GM19324 (cell line): Measurements from ENCODE around the gene CRNKL1.

Source experiments
- ATAC-seq: cut with Tn5 transposase; IDR thresholded peaks from one replicate; pipeline ENCODE4 v1.9.1; 2021; ENCODE audit warnings: mild to moderate bottlenecking, moderate library complexity; ENCODE audit not compliant: unreplicated experiment, low FRiP score

Gene CRNKL1

DNA sequence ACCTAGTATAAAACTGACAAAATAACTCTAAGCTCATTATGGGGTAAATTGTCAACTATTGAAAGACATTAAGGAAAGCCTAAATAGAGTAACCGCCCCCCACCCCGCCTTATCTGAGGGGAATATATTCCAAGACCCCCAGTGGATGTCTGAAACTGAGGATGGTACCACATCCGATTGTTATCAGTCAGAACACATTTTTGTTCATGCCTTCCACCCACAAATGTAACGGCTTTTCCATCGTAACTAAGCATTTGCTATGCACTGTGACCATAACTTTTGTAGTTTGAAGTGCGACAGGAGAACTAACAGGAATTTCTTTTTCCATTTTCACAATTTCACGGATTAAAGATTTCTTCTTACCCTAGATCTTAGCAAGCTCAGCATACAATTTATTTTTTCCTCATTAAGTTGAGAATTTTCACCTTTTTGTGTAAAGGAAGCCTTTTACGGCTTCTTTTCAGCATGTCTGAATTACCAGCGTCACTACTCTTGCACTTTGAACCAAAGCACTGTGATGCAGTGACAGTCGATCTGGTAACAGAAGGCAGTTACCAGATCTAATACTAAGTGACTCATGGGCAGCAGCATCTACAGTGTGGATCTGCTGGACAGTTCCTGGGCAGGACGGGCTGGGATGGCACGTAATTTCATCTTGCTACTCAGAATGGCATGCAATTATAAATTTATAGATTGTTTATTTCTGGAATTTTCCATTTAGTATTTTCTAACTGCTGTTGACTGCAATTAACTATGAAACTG, 11.9 kb upstream of the CRNKL1 start:
- no peak for ATAC-seq

DNA sequence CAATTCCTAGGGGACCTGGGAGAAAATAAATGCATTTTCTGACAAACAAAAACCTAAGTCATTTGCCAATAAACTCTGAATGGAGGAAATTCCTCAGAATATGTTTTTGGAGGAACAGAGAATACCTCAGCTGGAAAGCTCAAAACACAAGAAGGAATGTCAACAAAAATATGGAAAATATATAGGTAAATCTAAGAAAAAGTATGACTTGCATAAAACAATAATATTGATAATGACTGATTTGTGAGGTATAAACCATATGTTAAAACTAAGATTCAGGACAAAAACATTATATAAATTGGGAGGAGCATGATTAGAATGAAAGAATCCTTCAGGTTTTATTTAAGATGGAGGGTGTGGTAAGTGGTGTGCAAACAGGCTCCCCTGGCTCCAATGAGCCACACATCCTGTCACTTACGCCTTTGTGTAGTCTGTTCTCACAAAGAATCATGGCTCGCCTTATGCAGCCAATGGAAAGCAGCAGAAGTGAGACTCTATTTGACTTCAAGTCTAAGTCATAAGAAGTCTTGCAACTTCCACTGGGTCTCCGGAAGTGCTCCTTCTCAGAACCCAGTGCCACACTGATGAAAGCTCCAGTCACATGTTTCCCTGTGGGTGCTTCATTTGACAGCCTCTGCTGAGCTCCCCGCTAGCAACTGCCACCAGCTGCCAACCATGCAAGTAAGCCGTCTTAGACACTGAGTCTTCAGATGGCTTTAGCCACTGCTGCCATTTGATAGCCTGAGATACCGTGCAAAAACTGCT, 8.2 kb upstream of the CRNKL1 start:
- ATAC-seq = no peak

DNA sequence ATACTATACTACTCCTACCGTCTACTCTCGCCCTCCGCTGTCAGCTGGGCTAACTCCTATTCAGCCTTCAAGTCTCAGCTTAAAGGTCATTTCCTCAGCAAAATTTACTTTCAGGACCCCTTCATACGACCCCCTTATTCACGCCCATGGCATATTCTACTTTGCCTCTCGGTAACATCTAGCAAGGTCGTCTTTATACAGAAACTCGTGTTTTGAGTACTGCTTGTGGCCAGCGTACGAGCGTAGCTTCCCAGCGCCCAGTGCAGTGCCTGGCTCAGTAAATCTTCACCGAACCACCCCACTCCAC, 546 bp downstream of the CRNKL1 start:
- no peak for ATAC-seq

DNA sequence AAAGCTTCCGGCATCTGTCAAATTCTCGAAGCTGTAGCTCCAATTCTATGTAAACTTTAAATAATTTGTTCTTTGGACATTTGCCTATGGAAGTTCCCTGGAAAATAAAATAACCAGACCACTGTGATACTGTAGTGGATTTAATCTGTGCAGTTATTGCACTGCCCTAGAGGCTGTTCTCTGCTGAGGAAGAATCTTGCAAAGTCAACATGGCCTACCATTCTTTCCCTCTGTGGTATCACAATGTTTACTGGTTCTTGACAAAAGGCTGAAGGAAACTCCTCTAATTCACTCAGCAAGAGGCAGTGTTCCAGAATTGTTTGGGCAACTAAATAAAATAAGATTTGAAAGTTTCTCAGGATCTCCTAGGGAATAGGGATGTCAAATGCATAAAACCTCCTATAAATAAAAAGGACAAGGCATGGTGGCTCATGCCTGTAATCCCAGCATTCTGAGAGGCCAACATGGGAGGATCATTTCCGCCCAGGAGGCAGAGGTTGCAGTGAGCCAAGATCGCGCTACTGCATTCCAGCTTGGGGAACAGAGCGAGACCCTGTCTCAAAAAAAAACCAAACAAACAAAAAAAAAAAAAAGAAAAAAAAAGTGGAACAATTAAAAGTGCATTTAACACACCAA, 12.4 kb downstream of the CRNKL1 start:
- ATAC-seq = no peak

DNA sequence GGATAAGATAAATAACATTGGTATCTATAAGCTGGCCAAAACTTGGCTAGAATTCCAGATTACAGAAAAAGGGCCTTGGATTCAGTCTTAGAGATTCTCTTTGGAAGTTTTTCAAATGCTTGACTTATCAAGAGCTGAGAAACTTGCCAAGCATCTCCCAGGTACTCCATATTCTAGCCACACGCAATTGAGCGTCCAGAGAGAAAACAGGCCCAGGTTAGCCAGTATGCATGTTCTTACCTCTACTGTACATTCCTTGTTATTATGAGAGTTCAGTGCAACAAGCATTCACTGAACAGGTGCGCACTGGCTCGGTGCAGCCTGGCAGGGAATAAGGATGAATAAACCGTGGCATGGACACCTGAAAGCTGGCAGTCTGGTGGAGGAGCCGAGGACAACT, 13.7 kb downstream of the CRNKL1 start:
- ATAC-seq = no peak

DNA sequence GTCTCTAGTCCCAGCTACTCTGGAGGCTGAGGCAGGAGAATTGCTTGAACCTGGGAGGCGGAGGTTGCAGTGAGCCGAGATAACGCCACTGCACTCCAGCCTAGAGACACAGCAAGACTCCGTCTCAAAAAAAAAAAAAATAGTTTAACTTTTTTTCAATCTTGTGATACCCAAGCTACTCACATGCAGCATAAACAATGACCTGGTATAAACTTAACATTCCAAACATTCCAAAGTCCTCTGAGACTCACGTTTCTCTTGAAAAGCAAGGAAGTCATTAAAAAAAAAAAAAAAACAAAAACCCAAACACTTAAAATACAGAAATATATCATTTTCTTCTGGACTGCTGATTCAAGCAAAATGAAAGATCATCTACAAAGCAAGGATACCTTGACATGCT, 14.3 kb downstream of the CRNKL1 start:
- no peak for ATAC-seq

DNA sequence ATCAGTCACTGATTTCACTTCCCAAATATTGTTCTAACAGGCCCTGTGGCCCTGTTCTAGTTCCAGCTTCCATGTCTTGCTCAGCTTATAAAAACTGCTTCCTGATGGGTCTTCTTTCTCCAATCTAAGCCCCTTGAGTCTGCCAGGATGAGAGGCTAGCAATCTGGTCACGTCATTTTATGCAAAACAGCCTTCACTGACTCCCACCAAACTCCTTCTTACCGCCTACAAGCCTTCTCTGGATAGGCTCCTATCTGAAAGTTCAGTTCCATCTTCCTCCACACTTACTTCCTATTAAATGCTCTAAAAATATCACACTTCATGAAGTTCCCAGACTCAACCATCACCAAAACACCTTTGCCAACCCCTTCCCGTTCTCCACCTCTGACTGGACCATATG, 15.5 kb downstream of the CRNKL1 start:
- no peak for ATAC-seq

DNA sequence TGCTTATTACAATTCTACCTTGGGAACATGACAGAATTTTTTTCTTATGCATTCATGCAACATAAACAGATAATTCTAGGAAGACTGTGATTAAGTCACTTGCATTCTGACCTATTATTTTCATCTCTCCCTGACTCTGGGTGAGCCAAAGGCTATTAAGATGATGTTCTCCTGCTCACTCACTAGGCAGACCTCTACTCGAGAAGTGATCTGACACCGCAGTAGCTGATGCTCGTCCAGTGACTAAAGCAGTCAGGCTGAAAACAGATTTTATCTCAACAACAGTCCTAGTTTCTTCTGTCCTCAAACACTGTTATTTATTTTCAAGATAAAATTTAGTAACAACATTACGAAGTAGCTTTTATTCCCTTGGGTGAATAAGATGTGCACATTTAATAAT, 17.8 kb downstream of the CRNKL1 start:
- no peak for ATAC-seq

DNA sequence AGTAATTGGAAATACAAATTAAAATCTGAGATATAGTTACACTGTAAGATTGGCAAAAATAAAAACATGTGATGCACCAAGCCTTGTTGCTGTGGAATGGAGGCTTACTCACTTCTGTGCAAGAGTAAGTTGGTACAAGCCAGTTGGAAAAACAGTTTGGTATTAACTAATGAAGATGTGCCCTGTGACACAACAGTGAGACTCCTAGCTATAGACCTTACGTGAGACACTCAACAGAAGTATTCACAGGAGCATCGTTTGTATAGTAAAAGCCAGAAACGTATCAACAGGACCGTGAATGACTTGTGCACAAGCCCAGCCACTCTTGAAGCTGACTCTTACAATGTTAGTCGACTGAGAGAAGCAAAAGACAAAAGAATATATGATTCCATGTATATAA, 20.5 kb downstream of the CRNKL1 start:
- ATAC-seq = no peak

DNA sequence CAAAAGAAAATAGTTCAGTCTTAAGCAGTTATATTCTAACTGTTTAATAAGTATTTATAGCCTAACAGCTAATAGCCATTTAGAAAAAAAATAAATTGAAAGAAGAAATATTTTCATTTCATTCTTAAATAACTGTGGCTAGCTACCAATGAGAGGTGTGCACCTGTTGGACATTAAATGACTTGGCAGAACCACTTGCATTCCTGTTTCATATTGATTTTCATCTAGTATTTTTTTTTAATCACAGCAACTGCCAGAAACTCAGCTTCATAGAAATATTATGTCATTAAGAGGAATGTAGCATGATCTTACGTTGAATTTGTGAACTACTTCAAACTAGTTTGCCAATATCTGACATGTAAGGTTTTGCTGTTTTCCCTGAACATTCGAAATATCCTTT, 25.0 kb downstream of the CRNKL1 start:
- ATAC-seq = no peak

DNA sequence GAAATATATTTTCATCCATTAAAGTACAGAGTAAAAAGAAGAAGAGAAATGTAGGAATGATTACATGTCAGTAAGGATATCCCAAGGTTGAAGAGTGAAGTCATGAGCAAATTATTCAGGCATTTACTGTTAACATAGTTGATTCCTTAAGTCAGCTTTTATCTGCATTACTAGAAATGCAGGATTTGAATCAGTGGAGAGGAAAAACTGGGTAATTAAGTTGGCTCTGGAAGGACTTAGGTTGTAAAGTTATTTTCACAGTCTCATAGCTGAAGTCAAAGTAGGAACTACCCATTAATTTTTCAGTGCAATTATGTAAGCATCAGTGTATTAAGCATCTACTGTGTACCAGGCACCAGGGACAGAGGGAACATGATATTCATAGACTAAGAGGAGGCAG, 27.3 kb downstream of the CRNKL1 start:
- no peak for ATAC-seq

DNA sequence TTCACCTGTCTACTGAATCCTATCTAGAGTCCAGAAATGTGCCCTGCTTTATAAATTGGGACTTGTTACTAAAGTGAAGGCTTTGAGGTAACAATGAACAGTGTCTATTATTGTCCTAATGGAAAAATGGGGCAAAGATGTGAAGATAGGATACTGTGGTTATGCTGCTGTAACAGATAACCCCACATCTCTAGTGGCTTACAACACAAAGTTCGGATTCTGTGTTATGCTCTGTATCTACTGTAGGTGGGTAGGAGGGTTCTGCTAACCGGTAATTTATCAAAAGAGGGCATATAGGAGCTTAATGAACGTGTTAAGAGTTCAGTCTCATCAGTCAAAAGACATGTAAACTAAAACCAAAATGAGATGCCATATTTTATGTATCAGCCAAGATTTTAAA, 28.9 kb downstream of the CRNKL1 start:
- ATAC-seq = no peak

DNA sequence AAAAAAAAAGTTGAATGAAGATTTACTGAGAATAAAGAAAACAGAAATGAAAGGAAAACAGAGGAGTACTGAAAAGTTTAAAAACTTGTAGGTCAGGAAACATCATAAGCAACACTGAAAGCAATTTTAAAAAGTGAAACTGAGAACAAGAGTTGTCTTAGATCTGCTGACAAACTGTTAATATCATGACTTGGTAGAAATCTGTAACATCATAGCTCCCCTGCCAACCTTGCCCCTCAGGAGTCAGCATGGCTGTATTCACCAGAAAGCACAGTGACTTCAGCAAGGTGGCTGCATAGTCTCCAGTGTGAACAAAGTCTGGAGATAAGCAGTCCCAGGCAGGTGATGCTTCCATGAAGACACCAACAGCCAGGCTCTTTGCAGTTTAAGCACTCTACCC, 29.8 kb downstream of the CRNKL1 start:
- ATAC-seq = peak; percentile 41

DNA sequence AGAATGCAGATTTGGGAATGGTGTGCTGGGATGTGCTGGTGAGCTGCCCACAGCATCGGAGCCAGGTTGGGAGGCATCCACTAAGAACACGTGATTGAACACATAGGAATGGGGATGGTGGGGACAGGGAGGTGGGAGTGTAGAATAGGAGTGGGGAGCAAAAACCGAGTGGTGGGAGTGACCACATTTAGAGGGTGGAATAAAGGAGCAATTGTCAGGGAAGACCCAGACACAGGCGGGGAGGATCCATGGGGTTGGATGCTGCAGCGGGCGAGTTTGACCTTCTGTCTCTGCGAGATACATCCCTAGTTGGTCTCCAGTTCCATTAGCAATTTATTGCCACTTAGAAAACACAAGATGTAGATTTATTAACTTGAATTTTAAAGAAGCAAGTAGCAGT, 30.4 kb downstream of the CRNKL1 start:
- no peak for ATAC-seq

DNA sequence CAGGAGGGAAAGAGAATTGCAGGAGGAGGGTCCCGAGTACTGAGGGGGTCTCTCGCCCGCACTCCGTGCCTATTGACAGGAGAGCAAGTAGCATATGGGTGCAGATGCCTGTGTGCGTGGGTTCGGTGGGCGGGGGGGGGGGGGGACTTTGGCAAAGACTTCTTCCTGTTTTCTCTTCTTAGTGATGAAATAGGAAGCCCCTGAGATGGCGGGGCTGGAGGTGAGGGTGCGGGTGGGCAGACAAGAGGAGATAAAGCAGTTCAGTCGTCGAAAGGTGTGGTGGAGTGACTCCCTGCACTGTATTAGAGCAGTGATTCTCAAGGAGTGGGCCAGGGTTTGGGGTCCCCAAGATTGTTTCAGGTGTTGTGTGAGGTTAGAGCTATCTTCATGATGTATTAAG, 31.4 kb downstream of the CRNKL1 start:
- ATAC-seq = no peak

DNA sequence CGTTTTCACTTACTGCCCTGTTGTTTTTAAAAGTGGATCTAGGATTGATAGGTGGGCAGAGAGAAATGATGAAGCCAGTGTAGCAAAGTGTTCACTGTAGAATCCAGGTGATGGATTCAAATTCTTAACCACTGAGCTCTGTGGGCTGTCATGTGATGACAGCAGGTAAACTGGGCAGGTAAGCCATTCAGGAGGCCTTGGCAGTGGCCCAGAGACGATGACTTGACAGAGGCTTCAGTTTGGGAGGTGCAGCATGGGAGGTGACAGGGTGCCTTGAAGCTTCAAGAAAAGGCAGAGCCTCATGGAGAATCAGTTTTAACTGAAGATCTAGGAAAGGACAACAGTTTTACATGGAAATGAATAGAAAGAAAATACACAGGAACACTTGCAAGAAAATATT, 33.1 kb downstream of the CRNKL1 start:
- ATAC-seq = no peak

DNA sequence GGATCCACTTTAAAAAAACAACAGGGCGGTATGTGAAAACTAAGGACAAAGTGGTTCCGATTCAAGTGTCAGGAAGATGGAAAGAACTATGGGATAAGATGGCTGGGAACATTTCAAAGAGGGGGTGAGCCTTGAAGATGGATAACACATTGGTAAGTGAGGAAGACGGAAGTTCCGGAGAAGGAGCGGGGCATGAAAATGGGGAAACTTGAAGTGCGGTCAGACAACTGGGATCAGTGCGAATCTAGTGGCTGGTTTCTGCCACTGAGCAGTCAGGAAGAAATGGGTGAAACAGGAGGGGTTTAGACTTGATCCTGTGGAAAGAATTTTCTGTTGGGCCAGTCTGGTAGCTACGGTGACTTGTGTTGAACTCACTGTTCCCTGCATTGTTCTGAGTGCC, 33.9 kb downstream of the CRNKL1 start:
- no peak for ATAC-seq

DNA sequence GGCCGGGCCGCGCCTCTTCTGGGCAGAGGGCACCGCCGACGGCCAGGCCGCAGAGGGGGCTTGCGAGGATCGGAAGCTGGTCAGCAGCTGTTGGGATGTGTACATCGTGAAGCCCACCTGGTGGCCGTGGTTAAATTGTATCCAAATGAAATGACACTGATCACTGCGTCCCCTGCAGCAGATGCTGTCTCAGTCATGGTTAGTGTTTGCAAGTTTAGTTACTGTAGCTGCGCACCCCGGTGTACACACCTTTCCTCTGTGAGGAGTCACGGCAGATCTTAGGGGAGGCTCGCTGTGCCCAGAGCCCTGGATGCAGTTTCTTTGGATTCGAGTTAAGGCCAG, 34.5 kb downstream of the CRNKL1 start:
- no peak for ATAC-seq

DNA sequence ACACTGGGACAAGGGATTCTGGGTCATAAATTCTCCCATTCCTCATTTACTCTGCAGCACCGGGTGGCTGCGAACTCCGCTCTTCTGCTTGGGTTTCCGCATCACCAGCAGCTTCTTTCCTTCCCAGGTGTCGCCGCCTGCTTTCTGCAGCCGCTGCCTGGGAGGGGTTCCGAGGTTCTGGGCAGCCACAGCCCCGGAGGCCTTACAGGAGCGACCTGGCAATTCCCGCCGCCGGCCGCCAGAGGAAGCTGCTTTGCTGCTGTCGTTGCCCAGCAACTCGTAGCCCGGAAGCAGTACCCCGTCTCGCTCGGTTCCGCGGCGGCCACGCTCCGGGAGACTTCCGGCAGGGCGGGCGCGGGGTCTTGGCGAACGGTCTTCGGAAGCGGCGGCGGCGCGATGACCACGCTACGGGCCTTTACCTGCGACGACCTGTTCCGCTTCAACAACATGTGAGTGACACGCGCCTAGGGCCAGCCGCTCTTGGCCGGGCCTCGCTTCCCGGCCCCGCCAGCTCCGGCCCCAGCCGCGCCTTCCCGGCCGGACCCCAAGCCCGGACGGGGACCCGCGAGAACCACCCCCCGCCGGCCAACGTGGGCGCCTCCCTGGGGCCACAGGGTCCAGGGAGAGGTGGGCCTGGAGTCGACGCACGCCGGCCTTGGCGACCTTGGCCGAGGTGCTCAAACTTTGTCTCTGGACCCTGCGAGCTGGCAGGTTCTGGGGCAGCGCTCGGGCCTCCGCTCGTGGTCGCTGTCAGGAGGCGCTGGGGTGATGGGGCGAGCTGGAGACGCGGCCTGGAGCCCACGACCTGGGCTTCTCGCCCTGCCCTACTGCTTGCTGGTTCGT, 35.0 kb downstream of the CRNKL1 start, which contains the start of gene NAA20:
TSS of gene NAA20 (plus strand) at position 362 of the 843 bp plus-strand sequence. CDS start at position 397, 35 bp downstream.
- peak; percentile 99 for ATAC-seq

DNA sequence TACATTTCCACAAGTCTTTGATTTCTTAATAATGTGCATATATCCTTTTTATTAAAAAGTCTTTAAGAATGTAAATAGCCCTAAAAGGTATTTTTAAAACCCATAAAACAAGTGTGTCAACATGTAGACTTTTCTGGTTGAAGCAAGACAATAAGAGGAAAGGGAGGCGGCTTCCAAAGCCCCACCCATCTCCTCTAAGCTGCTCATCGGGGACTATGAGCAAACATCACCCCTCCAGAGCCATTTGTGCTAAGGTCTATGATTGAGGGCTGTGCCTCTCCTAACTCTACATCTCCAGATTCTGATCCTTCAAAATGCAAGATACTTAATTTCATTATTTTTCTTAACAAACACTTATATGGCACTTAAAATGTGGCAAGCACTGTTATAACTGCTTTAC, 37.6 kb downstream of the CRNKL1 start:
- ATAC-seq = no peak

DNA sequence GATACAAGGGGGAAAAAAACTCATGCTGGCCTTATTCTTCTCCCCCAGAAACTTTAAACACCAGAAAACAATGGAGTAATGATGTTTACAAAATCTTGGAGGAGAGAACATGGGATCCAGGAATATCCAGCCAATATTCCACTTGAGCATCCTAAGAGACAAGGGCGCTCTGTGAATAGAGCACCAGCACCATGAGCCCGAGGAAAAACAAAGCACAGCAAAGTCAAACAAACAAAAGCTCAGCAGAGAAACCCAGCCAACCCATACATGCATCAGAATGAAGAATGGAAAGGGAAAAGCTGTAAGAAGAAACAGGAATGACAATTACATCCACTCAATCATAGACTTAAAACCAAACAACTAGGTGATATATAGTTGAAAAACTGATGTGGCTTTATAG, 39.7 kb downstream of the CRNKL1 start:
- ATAC-seq = no peak
